Nephron (organoid): ENCODE data around the gene TMEM50B.

Experiments used
- H3K27ac Mint-ChIP-seq, 3 experiments: 2 replicates each; pipeline ENCODE4 v1.8.0; 2020; ENCODE audit warnings: mixed read lengths in 3 of 3, mild to moderate bottlenecking in 2 of 3, moderate library complexity in 1 of 3
- H3K27me3 Mint-ChIP-seq: 2 replicates; pipeline ENCODE4 v1.8.0; 2021; ENCODE audit warnings: low read depth, mild to moderate bottlenecking, moderate library complexity, mixed read lengths
- H3K36me3 Mint-ChIP-seq: 2 replicates; pipeline ENCODE4 v1.8.0; 2020; ENCODE audit warnings: low read depth, mixed read lengths
- H3K4me1 Mint-ChIP-seq: 2 replicates; pipeline ENCODE4 v1.8.0; 2020; ENCODE audit warnings: mixed read lengths
- H3K4me3 Mint-ChIP-seq, 3 experiments: 2 replicates each; pipeline ENCODE4 v1.8.0; 2020; ENCODE audit warnings: mild to moderate bottlenecking in 3 of 3, mixed read lengths in 3 of 3, moderate library complexity in 2 of 3
- H3K9me3 Mint-ChIP-seq: 2 replicates; pipeline ENCODE4 v1.8.0; 2020; ENCODE audit warnings: mixed read lengths
- TF ChIP-seq, protein P1 (sequence below), 3 experiments: fragments of 200-600 bp; sonication (generic); IDR thresholded peaks; one replicate each; pipeline ENCODE4 v1.5.0; 2021; ENCODE audit warnings: antibody characterized with exemption in 3 of 3; ENCODE audit not compliant: unreplicated experiment in 3 of 3

TMEM50B gene

DNA sequence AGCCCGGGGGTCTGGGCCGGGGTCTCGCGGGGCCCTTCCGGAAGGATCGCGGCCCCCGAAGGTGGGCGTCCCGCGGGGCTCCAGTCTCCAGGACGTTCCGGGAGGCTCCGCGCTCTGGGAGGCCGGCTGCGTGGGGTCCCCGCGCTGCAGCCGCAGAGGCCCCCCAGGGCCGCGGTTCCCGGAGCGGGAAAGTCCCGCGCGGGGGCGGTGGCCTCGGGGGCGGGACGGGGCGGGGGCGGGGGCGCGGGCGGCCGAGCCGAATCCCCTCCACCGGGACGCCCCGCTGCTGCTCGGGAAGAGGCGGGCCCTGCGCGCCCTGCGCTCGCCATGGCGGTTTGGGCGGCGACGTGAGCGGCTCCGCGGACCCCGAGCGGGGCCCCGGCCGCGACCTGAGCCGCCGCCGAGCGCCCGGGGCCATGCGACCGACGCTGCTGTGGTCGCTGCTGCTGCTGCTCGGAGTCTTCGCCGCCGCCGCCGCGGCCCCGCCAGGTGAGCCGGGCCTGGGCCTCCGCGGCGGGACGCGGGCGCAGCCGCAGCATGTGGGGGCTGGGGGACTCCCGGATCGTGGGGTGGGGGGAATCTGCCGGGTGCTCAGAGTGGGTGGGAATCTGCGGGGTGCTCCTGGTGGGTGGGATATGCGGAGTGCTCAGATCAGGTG, 76.5 kb downstream of the TMEM50B start, which contains the start of gene IFNGR2:
TSS of gene IFNGR2 (plus strand) at position 286 of the 658 bp plus-strand sequence. CDS start at position 417, 131 bp downstream.
- TF ChIP-seq, protein P1, sequence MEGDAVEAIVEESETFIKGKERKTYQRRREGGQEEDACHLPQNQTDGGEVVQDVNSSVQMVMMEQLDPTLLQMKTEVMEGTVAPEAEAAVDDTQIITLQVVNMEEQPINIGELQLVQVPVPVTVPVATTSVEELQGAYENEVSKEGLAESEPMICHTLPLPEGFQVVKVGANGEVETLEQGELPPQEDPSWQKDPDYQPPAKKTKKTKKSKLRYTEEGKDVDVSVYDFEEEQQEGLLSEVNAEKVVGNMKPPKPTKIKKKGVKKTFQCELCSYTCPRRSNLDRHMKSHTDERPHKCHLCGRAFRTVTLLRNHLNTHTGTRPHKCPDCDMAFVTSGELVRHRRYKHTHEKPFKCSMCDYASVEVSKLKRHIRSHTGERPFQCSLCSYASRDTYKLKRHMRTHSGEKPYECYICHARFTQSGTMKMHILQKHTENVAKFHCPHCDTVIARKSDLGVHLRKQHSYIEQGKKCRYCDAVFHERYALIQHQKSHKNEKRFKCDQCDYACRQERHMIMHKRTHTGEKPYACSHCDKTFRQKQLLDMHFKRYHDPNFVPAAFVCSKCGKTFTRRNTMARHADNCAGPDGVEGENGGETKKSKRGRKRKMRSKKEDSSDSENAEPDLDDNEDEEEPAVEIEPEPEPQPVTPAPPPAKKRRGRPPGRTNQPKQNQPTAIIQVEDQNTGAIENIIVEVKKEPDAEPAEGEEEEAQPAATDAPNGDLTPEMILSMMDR (IDR thresholded peaks at IDR 0.05; ENCODE audit: unreplicated experiment in 3 of 3), result no peak
- Mint-ChIP-seq H3K9me3 (no peaks in the 10 kb centered on the region), H3K27me3 (peaks cover 8% of the 10 kb centered on the region), H3K4me3 (peak within 1 kb of the TSS; percentile 95 to 96 (median 96)), H3K27ac (peak within 1 kb of the TSS; percentile 94 to 97 (median 97)), H3K36me3 (peaks cover 7% of the 10 kb centered on the region), H3K4me1 (peaks cover 17% of the 10 kb centered on the region)

DNA sequence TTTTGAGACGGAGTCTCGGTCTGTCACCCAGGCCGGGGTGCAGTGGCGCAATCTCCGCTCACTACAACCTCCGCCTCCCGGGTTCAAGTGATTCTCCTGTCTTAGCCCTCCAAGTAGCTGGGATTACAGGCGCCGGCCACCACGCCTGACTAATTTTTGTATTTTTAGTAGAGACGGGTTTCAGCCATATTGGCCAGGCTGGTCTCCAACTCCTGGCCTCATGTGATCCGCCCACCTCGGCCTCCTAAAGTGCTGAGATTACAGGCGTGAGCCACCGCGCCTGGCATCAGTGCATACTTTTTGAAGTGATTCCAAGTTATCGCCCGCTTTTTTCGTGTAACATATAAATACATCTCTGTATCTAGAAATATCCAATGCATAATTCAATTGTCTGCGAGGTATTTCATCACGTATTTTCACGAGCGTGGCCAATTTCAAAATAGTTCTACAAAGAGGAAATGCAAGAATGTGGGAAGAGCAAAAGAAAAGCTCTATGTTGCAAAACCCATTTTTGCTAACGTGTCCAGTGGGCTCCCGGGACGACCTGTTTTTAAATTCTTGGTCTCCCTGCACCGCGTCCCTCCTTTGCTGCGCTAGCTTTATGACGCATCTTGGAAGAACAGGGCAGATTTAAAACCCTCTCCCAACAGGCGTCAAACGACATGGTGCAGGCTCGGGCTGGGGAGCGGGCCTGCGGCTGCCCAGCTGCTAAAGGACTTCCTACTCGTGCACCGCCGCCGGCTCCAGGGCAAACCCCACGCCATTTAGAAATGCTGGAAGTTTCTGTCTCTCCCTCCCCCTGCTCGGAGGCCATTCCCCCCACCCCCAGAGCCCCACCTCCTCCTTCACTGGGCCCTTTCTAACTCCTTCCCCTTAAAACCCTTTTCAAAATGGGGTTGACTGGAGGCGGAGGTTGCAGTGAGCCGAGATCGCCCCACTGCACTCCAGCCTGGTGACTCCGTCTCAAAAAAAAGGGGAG, 77.5 kb downstream of the TMEM50B start:
- H3K27me3 Mint-ChIP-seq, result peaks cover 9% of the 10 kb centered on the region
- peak overlapping the region; percentile 94 to 97 (median 97) for H3K27ac Mint-ChIP-seq
- H3K4me1 Mint-ChIP-seq, result peaks cover 17% of the 10 kb centered on the region
- H3K9me3 Mint-ChIP-seq, result no peaks in the 10 kb centered on the region
- H3K4me3 Mint-ChIP-seq, result peak overlapping the region; percentile 87 to 90 (median 90)
- H3K36me3 Mint-ChIP-seq, result peaks cover 5% of the 10 kb centered on the region
- TF ChIP-seq, protein P1 (IDR thresholded peaks at IDR 0.05; ENCODE audit: unreplicated experiment in 3 of 3), result no peak

DNA sequence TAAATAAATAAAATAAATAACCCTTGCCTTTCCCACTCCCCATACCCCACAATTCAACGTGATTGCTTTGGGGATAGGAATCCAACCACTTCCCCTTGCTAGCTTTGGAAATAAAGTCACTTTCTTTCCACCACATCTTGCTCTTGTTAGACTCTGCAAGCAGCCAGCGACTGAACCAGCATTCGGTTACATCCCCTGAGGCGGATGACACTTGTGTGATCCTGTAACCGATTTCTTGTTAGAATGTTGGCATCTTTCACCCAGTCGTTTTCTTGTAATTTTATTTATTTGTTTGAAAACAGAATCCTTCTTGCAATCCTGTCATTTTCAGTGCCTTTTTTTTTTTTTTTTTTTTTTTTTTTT, 78.2 kb downstream of the TMEM50B start:
- no peaks in the 10 kb centered on the region for H3K9me3 Mint-ChIP-seq
- H3K27me3 Mint-ChIP-seq, result peaks cover 9% of the 10 kb centered on the region
- peaks cover 17% of the 10 kb centered on the region for H3K4me1 Mint-ChIP-seq
- no peaks in the 10 kb centered on the region for H3K36me3 Mint-ChIP-seq
- peak overlapping the region; percentile 45 to 46 (median 46) for H3K4me3 Mint-ChIP-seq
- TF ChIP-seq, protein P1 (IDR thresholded peaks at IDR 0.05; ENCODE audit: unreplicated experiment in 3 of 3), result no peak
- no peak overlapping the region for H3K27ac Mint-ChIP-seq
